Effector CD8-positive, alpha-beta T cell (primary cell): Measurements from ENCODE around the gene VKORC1.

Source experiments
- DNase-seq: peaks from one replicate; lab custom pipeline; 2025; lab: John Stamatoyannopoulos, UW

The VKORC1 gene

GRCh38 chr16:31063843-31064611 lies 30.6 kb downstream of the VKORC1 start:
- no peak for DNase-seq

- DNase-seq, result no peak
These were observed 31.1 kb downstream of the VKORC1 start for GRCh38 chr16:31063495-31063842.

DNA sequence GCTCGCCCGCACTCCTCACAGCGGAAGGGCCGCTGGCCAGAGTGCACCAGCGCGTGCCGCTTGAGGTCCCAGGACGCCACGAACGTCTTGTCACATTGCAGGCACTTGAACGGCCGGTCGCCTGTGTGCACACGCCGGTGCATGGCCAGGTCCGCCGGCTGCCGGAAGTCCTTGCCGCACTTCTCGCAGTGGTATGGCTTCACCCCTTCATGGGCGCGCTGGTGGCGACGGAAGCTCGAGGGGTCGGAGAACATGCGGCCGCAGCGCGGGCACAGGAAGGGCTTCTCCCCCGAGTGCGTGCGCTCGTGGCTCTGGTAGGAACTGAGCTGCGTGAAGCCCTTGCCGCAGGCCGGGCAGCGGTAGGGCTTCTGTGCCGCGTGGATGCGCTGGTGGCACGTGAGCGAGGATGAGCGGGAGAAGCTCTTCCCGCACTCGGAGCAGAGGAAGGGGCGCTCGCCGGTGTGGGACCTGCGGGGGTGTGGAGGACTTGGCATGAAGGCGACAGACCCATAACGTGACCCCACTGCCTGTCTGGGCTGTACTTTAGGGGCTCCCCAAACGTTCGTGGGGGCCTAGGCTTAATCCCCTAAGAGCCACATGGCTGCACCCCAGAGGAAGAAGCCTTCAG lies 32.7 kb downstream of the VKORC1 start:
- no peak for DNase-seq

- DNase-seq, result no peak
These were observed 33.3 kb downstream of the VKORC1 start for GRCh38 chr16:31061126-31061812.

DNA sequence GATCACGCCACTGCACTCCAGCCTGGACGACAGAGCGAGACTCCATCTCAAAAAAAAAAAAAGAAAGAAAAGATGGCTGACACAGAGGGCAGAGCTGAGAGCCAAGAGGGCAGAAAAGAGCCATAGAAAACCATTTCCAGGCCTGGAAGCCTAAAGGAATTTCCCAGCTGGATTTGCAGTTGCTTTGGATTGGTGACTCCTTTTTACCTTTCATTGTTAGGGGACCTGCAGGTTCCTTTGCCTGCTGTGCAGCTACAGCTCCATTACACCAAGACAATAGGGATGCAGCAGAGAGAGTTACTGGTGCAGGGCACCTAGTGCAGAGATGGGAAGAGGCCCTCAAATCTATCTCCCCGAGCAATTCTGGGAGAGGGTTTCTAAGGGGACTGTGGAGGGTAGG lies 39.0 kb downstream of the VKORC1 start:
- DNase-seq, result no peak

GRCh38 chr16:31052114-31052513 lies 42.5 kb downstream of the VKORC1 start:
- no peak for DNase-seq

DNA sequence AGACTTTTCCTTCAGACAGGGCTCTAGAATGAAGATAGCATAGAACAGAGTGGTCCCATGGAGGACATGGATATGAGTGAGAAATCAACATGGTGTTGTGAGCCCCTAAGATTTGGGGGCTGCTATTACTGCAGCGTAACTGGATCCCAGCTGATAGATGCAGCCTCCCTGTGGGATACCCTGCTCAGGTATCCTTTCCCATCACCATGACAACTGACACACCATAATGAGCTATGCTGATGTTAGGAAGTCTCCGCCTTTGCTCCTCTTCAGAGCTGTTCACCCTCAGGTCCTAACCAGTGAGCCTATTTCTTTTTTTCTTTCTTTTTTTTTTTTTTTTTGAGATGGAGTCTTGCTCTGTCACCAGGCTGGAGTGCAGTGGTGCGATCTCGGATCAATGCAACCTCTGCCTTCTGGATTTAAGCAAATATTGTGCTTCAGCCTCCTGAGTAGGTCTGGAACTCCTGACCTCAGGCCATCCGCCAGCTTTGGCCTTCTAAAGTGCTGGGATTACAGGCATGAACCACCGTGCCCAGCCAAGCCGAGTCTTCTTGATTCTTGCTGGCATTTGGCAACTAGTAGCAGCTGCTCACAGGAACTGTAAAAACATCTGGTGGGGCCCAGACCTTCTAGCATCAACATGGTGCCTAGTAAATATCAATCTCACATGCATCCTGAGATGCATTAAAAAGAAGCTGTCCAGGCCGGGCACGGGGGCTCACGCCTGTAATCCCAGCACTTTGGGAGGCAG lies 44.1 kb downstream of the VKORC1 start:
- DNase-seq, result no peak

DNA sequence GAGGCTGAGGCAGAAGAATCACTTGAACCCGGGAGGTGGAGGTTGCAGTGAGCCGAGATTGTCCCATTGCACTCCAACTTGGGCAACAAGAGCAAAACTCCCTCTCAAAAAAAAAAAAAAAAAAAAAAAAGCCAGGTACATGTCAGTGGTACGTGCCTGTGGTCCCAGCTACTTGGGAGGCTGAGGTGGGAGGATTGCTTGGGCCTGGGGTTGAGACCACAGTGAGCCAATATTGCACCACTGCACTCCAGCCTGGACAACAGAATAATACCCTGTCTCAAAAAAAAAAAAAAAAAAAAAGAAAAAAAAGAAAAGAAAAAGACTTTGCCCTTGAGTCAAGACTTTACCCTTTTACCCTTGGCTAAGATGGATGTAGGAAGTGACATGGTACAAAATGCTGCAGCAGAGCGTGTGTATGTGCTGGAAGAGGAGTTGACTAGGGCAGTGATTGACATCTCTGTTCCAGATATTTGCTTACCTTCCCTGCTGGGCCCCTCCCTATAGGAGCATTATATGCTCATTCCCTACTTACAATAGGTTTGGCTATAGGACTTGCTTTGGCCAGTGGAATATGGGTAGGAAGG lies 50.6 kb downstream of the VKORC1 start:
- no peak for DNase-seq

DNA sequence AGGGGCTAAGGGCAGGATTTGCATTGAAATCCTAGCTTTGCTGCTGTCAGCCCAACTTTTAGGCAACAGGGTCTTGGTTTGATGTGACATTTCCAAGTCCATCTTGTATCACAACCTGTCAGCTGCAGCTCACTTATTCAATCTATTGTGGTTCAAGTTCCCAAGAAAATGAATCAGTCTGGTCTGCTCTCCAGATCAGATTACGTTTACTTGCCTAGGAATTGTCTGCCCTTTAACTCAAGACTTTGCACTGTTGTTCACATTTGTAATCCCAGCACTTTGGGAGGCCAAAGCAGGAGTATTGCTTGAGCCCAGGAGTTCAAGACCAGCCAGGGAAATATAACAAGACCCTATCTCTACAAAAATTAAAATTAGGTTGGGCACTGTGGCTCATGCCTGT lies 51.2 kb downstream of the VKORC1 start:
- no peak for DNase-seq

GRCh38 chr16:31042866-31043265 lies 51.7 kb downstream of the VKORC1 start:
- DNase-seq, result no peak
